8988T (cell line): Measurements from ENCODE around the gene GUCY1A2.

Experiments
- DNase-seq: peaks from one replicate; pipeline ENCODE4 v3.0.0; 2011

Gene GUCY1A2

DNA sequence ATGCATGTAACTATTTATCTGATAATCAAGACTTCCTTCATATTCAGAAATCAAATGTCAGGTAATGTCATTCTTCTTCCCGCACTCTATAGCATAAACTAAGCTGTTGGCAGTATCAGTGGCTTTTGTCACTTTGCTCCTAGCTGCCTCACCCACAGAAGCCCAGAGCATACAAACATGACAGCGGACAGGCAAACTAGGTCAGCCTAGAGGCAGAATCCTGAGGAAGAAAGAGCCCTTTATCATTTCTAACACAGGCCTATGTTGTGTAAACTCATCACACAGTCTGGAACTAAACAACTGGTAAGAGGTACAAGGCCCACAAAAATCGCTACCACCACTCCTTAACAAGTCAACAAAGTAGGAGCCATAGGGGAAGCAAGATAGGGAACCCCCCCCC is 21.0 kb downstream of the GUCY1A2 start:
- no peak for DNase-seq

DNA sequence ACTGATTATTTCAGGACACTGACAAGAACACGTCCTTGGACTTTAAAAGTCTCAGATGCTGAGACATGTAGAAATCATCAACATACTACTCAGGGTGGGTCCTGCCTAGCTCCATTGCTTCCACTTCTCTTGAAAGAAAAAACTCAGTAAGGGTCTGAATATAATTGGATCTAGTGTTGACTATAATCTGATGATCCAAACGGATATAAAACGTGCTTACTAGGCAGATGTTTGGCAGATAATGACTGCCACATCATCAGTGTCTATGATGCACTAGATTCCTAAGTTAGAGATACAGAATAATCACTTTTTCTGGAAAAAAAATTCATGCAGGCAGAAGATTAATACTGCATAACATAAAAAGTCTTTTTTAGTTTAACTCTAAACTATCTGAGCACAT is 21.6 kb downstream of the GUCY1A2 start:
- DNase-seq = no peak

DNA sequence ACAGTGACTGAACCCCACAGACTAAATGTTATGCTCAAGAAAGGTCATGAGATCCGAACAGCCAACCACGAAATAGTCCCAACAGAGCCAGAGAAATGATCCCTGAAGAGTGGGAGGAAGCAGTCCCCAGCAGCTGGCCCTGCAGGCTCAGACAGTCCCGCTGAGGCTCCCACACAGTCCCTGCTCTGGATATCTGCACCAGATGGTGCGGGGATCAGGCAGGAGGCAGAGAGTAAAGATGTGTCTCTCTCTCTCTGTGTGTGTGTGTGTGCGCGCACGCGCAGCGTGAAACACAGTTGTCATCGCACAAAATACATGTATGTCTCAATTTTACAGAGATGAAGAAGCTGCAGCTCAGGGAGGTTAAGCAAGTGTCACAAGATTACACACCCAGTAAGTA is 27.9 kb downstream of the GUCY1A2 start:
- no peak for DNase-seq

DNA sequence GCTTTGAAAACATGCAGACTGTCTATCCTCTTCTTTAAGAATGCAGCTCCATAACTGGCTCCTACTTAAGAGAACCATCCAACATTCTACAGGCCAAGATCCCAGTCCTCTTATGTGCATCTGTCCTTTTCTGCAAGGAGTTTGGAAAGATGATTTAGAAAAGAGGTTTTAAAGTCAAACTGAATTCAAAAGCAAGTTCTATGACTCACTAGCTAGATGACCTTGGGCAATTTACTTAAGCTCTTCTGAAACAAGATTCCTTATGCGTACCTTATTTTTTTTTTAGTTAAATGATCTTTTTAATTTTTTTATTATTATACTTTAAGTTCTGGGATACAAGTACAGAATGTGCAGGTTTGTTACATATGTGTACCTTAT is 29.2 kb downstream of the GUCY1A2 start:
- DNase-seq = no peak

DNA sequence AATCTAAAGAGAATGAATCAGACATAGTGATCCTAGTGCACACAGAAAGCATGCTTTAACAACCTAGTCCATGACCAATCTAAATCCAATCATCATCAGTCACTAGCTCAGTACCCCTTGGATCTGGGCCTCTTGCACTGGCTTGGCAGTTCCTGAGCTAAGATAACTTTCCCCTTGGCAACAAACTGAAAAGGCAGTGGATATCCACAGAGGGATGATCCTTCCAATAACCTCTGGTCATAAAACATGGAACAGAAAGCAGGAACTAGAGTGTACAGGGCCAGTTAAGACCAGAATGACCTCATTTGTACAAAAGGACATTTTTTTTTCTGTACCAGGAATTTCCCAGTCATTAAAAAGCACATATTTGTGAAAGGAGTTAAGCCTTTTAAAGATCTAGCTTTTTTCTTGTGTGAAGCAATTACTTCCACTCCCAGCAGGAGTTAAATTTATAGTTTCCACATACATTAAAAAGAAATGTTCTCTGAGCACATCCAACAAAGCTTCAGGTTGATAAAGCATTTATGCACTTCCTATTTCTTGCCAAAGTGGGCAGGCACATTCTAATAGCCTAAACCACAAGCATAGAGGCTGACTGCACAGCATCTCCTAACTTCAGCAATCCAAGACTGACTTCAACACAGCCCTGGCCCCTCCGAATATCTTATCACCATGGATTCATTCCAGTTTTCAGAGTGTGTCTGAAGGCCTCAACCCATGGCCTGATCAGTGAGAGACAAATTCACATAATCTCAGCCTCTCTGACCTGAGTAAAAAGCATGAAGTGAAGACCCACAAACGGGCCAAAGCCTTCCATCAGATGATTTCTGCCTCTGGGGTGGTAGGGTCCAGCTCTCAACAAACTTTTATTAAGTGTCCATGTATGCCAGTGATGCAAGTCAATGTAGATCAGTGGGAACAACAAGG is 29.9 kb downstream of the GUCY1A2 start:
- DNase-seq = no peak

DNA sequence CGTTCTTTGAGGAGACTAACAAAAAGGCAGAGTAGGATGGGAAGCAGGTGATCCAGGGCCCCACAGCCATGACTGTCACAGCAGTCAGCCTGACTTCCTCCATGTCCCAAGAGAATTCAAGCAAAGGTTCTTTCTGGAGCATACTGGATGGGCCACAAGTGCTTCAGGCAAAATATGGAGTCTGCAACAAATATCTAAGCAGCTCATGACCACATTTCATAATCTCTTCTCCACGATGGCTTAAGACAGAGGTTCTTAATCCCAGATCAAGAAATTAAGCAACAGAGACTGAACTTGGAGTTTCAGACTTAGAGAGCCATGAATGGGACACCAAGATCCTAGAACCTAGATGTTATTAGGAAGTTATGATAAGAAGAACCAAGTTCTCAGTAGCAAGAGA is 31.6 kb downstream of the GUCY1A2 start:
- DNase-seq = no peak

DNA sequence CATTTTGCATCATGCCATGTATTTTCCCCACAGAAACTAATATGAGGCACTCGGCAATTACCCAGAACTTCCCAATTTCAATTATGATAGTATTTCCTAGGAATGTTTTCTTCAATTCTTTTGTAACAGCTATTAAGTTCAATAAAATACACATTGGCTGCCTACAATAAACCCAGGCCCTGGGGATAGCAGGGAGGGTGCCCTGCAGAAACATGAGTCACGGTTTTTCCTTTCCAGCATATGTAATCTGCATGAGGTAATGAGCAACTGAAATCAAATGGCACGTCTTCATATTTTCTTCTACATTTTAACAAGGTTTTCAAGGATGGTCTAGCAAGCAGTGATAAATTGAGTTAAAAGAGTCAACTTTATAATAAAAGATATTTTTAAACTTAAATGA is 32.0 kb downstream of the GUCY1A2 start:
- no peak for DNase-seq

DNA sequence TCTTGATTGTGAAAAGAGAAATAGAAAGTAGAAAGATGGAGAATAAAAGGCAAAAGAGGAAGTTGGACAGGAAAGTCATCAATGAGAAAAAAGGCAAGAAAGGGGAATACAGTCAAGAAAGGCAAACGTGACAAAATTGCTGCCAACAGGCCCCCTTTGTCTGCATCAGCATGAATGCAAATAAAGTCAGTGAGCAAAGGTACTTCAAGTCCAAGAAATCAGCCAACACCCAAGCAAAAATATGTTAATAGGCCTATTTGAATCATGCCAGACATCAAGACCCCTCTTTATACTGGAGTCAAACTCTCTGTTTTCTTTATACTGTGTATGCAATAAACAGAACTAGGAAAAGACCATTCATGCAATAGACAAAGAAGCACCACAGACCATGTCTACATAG is 34.3 kb downstream of the GUCY1A2 start:
- DNase-seq = no peak

DNA sequence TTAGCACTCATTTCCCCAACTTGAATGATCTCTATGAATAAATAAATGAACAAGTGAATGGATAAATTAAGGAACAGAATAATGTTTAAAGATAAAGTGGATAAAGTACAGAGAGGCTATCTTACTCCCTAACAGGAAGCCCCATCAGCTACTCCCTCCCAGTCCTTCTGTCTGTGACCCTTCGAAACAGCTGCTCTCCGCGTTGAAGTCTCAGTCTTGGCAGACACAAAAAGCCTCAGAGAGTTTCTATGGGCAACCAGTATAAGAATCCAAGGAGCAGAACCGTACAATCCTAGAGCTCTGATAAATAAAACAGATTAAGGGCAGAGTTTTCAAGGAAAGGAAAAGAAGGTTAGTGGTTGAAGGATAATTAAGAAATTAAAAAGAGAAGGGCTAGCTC is 35.0 kb downstream of the GUCY1A2 start:
- DNase-seq = no peak

DNA sequence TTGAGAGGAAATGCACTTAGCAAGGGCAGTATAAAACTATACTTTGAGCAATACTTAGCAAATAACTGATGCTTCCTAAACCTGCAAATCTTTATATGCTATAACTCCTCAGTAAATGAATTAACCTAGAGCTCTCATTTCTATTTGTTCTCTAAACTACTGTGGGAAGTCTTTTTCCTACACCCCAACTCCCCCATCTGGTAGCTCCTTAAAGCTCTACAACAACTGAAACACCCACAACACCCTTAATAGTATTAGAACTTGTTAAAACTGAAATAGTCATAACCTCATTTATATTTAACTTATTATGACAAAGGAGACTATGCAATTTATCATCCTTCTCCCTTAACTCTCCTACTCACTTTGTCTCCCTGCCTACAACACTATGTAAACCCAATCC is 43.4 kb downstream of the GUCY1A2 start:
- DNase-seq = no peak

DNA sequence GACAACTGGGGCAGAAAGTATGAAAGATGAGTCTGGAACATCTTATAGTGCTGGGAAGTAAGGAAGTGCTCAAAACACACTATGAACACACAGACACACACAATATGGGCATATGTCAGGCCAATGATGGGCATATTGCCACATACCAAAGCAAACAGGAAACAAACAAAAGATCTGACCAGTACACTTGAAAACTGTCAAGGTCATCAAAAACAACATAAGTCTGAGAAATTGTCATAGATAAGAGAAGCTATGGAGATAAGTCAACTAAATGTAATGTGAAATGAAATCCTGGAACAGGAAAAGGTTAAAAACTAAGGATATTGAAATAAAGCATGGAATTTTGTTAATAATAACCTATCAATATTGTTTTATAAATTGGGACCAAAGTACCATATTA is 46.4 kb downstream of the GUCY1A2 start:
- DNase-seq = no peak

DNA sequence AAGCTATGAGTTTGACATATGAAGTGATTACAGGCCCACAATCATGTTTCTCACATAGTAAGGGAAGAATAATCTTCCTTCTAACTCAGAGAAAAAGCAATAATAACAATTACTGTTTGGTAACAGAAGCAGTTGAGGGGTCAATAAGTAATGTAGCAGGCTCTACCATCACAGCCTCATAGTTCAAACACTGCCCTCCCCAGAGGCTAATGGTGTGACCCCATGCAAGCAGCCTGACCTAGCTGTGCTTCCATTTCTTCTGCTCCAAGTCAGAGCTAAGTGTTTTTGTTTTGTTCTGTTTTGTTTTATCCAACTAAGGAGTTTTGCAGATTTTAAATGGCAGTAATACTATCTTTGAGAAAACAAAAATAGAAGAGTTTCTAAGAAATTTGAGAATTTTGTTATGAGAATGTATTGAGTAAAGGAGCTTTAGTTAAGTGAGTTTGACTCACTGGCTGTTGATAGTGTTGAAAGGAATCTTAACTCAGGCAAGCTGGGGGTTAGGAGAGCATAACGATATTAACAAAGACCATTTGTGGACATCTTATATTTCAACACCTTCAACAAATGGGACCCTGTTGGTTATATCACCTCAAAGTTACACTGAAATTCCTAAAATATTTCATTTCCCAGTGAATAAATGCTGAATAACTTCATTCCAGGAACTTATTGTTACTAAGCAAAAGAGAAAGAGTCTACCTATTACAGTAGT is 48.5 kb downstream of the GUCY1A2 start:
- DNase-seq = no peak

DNA sequence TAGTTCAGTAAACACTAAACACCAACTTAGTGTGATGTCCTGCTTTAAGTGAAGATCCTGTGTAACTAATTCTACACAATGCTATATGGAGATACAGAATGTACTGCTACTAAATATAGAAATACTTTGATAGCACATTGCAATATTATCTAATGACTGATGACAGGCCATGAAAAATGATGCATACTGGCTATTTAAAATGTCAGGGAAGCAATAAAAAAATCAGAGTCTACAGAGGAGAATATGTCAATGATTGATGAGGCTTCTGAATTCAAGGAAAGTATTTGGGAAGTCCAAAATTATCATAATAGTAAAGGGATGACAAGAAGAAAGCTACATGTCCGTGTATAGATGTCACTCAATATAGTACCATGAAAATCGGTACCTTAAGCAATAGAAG is 55.3 kb downstream of the GUCY1A2 start:
- no peak for DNase-seq

DNA sequence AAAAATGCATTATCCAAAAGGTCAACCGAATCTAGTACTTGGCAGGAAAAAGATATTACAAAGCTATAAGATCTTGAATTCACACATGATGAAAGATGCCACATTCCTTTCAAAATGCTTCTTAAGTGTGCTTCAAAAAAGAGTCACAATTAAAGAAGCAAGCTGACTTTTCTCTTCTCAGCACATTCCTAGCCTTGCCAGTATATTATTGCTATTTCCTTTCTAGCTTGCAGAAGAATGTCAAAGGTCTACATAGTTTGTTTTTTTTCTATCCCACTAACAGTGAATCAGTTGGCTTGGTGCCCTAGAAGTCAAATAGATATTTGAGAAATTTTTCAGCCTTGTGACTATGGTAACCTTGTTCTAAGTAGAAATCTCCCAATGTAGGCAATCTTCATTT is 56.8 kb downstream of the GUCY1A2 start:
- no peak for DNase-seq

DNA sequence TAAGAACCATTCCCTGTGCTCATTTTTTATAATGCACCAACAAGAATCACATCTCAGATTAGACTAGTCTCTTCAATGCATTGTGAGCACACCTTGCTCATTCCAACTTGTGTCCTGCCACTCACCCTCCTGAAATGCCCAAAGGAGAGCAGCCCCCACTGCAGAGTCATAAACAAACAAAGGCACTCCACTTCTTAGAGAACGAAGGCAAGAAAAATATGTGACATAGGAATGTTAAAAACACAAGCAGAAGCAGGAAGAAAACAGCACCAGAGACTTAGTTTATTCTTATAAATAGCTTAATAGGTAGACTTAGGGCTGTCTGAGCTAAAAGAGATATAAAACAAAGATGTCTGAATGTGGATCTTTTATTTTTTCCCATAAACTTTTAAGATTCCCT is 57.2 kb downstream of the GUCY1A2 start:
- DNase-seq = no peak

DNA sequence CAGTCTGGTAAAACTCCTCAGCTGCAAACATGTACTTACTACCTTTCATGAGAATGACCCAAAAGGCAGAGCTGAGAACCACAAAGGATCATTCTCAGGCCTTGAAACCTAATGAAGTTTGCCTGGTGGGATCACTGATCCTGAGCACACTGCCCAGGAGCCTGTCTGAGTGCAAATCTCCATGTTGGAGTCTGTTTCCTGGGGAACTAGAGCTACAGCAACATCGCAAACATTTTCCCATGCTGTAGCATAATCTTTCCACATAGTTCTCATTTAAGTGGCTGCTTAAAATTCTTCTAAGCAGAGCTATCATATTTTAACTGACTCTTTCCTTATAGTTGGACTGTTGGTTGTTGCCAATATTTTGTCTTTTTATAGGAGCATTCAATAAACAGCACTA is 58.5 kb downstream of the GUCY1A2 start:
- no peak for DNase-seq

DNA sequence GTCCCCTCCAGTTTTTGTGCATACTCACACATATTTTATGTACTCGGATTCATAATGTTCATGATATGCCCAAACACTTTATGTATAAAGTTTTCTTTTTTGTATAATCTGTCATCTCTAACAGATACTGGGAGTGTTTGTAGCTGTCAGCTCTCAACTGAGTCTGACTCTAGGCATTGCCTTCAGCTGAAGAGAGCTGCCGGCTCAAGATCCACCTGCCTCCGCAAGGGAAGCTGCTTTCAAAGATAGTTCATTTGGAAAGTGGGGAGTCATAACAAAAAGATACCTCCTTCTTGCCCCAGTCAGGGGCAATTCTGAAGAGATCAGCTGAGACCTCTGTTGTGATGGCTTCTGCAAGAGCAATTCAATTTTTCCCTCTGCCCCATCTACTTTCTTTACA is 58.9 kb downstream of the GUCY1A2 start:
- DNase-seq = no peak

DNA sequence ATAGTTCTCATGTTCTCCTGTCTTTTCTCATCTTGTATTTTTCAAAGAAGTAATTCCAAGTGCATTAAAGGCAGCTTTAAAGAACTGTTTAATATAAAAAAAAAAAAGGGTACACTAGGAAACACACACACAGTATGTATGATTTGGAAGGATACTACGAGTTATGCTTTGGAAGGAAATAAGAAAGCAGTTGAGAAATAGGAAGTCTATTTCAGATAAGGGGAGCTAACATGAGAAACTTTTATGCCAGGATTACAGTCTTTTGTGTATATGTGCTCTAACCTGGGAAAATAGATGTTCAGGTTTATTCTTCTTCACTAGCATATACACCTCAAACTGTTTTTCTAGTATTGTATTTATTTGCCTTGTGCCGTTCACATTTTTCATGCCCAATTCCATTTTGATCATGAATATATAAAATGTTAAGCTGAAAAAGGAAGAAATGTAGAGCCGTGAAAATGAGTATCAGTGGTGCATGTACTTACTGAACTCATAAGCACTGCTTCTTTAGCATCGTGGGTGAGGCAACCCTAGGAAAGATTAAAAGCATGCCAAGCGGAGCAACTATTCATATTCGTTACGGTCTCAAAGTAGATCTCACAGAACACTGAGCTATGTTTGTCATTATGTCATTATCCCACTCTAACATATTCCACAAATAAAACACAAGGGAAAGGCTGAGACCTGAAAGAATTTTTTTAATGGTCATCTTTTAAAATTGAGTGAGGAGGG is 59.6 kb downstream of the GUCY1A2 start:
- no peak for DNase-seq

DNA sequence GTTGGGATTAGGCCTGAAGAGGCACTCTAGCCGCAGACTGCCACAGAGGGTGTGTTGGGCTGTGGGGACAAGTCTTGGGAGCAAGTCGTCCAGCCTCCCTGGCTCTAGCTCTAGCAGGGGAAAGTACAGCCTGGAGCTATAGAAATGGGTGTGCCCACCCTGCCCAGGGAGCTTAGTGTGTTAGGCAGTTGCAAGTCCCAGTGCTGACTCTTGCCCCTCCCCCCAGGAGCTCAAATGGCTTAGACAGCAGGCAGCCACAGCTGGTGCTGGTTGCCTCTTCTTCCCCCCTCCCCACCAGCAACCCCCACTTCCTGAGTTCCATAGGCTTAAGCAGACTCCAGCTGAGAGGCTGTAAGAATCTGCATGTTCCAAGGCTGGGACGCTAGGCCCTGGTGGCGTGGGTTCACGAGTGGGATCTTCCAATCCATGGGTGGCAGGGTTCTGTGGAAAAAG is 61.2 kb downstream of the GUCY1A2 start:
- no peak for DNase-seq

DNA sequence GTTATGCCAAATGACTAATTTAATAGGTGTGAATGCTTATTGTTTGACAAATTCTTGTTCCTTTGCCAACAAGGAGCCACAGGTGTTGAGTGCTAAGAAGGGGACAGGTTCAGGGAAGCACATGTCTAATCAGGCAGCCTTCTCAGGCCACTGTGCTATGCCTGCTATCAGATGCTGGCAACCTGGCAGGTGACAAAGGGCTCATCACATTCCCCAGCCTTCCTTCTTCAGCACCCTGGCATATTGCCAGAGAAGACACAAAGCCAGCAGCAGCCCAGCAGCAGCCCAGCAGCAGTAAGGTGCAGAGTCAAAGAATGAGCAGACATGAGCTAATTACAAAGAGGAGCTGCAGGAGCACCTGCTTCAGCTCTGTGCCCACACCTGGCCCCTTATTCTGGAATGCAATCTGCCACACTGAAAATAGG is 68.2 kb downstream of the GUCY1A2 start:
- no peak for DNase-seq

DNA sequence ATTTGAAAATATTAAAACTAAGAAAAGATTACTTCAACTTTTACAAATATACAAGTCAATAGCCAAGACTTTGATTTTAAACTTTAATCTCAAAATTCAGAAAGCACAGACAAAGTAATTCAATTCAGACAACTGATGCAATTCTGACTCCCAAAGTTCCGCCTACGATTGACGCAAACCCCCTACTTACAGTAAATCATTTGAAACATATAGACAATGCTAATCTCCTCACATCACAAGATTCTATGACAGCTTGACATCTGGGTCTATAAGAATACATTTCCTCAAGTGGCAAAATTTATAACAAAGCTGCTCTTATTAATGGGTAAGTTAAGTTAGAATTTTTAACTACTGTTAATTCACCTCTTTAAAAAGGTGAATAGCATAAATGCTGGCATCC is 75.2 kb downstream of the GUCY1A2 start:
- no peak for DNase-seq

DNA sequence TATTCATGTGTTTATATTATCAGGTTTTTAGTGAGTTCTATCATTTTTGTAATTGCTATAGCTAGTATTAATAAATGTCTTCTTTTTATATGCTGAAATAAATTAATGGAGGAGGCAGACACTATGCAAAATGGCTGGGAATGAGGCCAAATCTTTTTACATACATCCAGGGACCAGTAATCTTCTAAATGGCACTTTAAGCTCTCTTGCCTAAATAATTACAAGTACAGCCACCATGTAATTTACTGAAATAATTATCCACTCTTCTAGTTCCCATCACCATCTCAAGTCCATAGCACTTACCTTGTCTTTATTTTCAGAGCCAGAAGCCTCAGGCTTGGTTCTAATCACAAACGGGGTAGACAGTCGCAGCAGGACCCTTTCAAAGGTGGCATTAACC is 79.1 kb downstream of the GUCY1A2 start:
- DNase-seq = no peak

DNA sequence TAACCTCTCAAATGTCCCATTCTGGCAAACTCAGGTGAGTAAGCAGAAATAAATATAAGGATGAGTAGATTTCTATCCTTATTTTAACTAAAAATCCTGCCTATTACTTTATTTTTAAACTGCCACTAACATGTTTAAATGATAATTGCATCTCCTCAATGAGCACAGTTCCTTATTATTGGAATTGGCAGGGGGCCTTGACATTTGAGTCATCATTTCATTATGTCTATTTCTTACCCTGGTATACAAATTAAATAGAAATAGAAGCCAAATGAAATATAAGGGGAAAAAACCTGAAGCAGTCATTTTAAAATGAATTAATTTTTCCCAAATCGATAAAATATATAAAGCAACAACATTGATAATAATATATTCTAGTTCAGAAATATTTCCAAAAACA is 81.2 kb downstream of the GUCY1A2 start:
- no peak for DNase-seq

DNA sequence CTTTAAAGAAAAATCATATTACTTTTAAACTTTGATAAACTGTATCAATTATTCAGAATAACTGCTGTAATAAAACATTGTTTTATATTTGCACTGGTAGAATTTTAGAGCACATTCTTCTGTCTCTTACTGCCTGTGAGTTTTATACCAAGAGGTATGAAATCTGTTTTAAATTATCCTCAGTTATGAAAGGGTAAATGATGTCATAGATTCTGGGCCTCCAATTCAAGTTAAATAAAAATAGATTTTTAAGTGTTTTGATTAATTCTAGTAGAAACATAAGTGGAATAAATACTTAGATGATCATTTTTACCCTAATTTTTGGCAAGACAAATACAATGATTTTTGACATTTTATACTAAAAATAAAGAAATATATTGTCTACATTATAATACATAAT is 93.0 kb downstream of the GUCY1A2 start:
- DNase-seq = no peak
